GM23248 (cell line): Measurements from ENCODE around the gene DIP2A. TPM values are rescaled to one million over a fixed set of nuclear protein-coding genes. Genes with fewer than 3 reads are reported as not detected.

ENCODE experiments used
- DNase-seq: peaks from one replicate; pipeline ENCODE4 v3.0.0-alpha.2; 2015
- H2AFZ ChIP-seq: fragments of 200-600 bp; sonication (generic); 2 replicates; pipeline ENCODE4 v1.6.1; 2016; ENCODE audit warnings: antibody characterized with exemption
- H3F3A ChIP-seq: fragments of 200-600 bp; sonication (generic); 2 replicates; pipeline ENCODE4 v1.6.1; 2016; ENCODE audit warnings: mild to moderate bottlenecking, antibody characterized with exemption, mixed run types; ENCODE audit not compliant: insufficient read depth
- H3K27ac ChIP-seq: fragments of 200-600 bp; sonication (generic); 2 replicates; pipeline ENCODE4 v1.5.1; 2016; ENCODE audit warnings: mild to moderate bottlenecking
- H3K27me3 ChIP-seq: fragments of 200-600 bp; sonication (generic); replicated peaks from 2 replicates; pipeline ENCODE4 v1.6.1; 2016; ENCODE audit warnings: mild to moderate bottlenecking; ENCODE audit not compliant: insufficient read depth
- H3K36me3 ChIP-seq: fragments of 200-600 bp; sonication (generic); 2 replicates; pipeline ENCODE4 v1.6.1; 2016; ENCODE audit warnings: low read depth, mild to moderate bottlenecking
- H3K4me1 ChIP-seq: fragments of 200-600 bp; sonication (generic); 2 replicates; pipeline ENCODE4 v1.6.1; 2016; ENCODE audit warnings: mild to moderate bottlenecking; ENCODE audit not compliant: insufficient read depth
- H3K4me2 ChIP-seq: fragments of 200-600 bp; sonication (generic); one replicate; pipeline ENCODE4 v1.6.1; 2016; ENCODE audit warnings: mild to moderate bottlenecking; ENCODE audit not compliant: unreplicated experiment
- H3K4me3 ChIP-seq: fragments of 200-600 bp; sonication (generic); 2 replicates; pipeline ENCODE4 v1.5.1; 2016; ENCODE audit warnings: mild to moderate bottlenecking
- H3K79me2 ChIP-seq: fragments of 200-600 bp; sonication (generic); 2 replicates; pipeline ENCODE4 v1.6.1; 2016; ENCODE audit warnings: mild to moderate bottlenecking; ENCODE audit not compliant: insufficient read depth
- H3K9ac ChIP-seq: fragments of 200-600 bp; sonication (generic); 2 replicates; pipeline ENCODE4 v1.6.1; 2016; ENCODE audit warnings: mild to moderate bottlenecking
- H3K9me2 ChIP-seq: fragments of 200-600 bp; sonication (generic); 2 replicates; pipeline ENCODE4 v1.6.1; 2016; ENCODE audit warnings: mixed run types, mild to moderate bottlenecking, moderate library complexity; ENCODE audit not compliant: insufficient read depth
- H3K9me3 ChIP-seq: fragments of 200-600 bp; sonication (generic); one replicate; pipeline ENCODE4 v1.6.1; 2017; ENCODE audit warnings: low read depth
- H4K20me1 ChIP-seq: fragments of 200-600 bp; sonication (generic); 2 replicates; pipeline ENCODE4 v1.6.0; 2016; ENCODE audit not compliant: insufficient read depth
- EZH2 ChIP-seq: fragments of 200-600 bp; sonication (generic); IDR thresholded peaks from 2 replicates; pipeline ENCODE4 v1.6.1; 2018; ENCODE audit warnings: antibody characterized with exemption, mild to moderate bottlenecking; ENCODE audit not compliant: insufficient read depth, poor library complexity, severe bottlenecking
- EZH2phosphoT487 ChIP-seq: fragments of 200-600 bp; sonication (generic); IDR thresholded peaks from 2 replicates; pipeline ENCODE4 v1.6.1; 2018; ENCODE audit warnings: antibody characterized with exemption, moderate library complexity, mild to moderate bottlenecking, low read depth; ENCODE audit not compliant: insufficient read depth
- WGBS, 2 experiments: methylation state at CpG; one replicate each; pipeline ENCODE4 v1.1.6; 2015 to 2017; ENCODE audit warnings: low lambda C conversion rate in 2 of 2, low coverage in 1 of 2; ENCODE audit errors: missing lambda C conversion rate in 2 of 2; 5-methylcytosine and 5-hydroxymethylcytosine counted together
- in situ Hi-C: fragments of 300-500 bp; cut with MboI; formaldehyde crosslinking; loops from 2 replicates; pipeline ENCODE4 v1.15.0; 2020
- polyA plus RNA-seq: library from polyadenylated mRNA; unstranded; fragments of >200 nt; fragmentation: Nextera tagmentation; extraction: Ambion mirVana; gene quantifications from 2 replicates; pipeline ENCODE4 v1.2.1, GENCODE V29; 2016
- total RNA-seq: library from RNA; depleted of rRNA; stranded (reverse); fragments of >200 nt; shearing (Covaris generic); gene quantifications from 2 replicates; pipeline ENCODE4 v1.2.3, GENCODE V29; 2014

The DIP2A gene
- total and polyA plus RNA-seq, 2 experiments from 2014 or later = 12.5 to 13.1 TPM

GRCh38 chr21:46545911-46546310, 87.2 kb downstream of the DIP2A start:
- Histone ChIP-seq H3K27ac (no peak overlapping the region), H3K36me3 (peaks cover 11% of the 10 kb centered on the region; the same call in 1 of the 2 replicates), H2AFZ (no peak overlapping the region), H3K9me3 (no peaks in the 10 kb centered on the region), H3F3A (no peaks in the 10 kb centered on the region), H3K9me2 (no peaks in the 10 kb centered on the region), H3K4me1 (no peaks in the 10 kb centered on the region), H4K20me1 (no peaks in the 10 kb centered on the region), H3K9ac (no peak overlapping the region), H3K27me3 (no peaks in the 10 kb centered on the region), H3K4me3 (no peak overlapping the region), H3K79me2 (no peaks in the 10 kb centered on the region), H3K4me2 (no peak overlapping the region)
- no peak for DNase-seq
- in situ Hi-C loops = no loop called here
- WGBS, 2 experiments = 90 to 93% methylated on average over 8 of the region's 8 CpGs
- no peak for TF ChIP-seq EZH2phosphoT487
- no peak for TF ChIP-seq EZH2

- Histone ChIP-seq H4K20me1 (no peaks in the 10 kb centered on the region), H2AFZ (no peak overlapping the region), H3K4me1 (no peaks in the 10 kb centered on the region), H3K9me3 (no peaks in the 10 kb centered on the region), H3K4me3 (no peak overlapping the region), H3K9ac (no peak overlapping the region), H3K27me3 (no peaks in the 10 kb centered on the region), H3F3A (no peaks in the 10 kb centered on the region), H3K36me3 (peaks cover 11% of the 10 kb centered on the region; the same call in 1 of the 2 replicates), H3K4me2 (no peak overlapping the region), H3K79me2 (no peaks in the 10 kb centered on the region), H3K27ac (no peak overlapping the region), H3K9me2 (no peaks in the 10 kb centered on the region)
- no peak for TF ChIP-seq EZH2phosphoT487
- TF ChIP-seq EZH2 = no peak
- no peak for DNase-seq
- in situ Hi-C loops = no loop called here
- WGBS, 2 experiments = 96 to 97% methylated on average over 15 of the region's 15 CpGs
Measured at GRCh38 chr21:46546799-46547198, 88.1 kb downstream of the DIP2A start.

- Histone ChIP-seq H3F3A (no peaks in the 10 kb centered on the region), H2AFZ (no peak overlapping the region), H3K4me3 (no peak overlapping the region), H3K4me1 (no peaks in the 10 kb centered on the region), H3K9me2 (no peaks in the 10 kb centered on the region), H4K20me1 (no peaks in the 10 kb centered on the region), H3K27ac (no peak overlapping the region), H3K9me3 (no peaks in the 10 kb centered on the region), H3K4me2 (no peak overlapping the region), H3K27me3 (no peaks in the 10 kb centered on the region), H3K79me2 (no peaks in the 10 kb centered on the region), H3K36me3 (peaks cover 15% of the 10 kb centered on the region; the same call in 1 of the 2 replicates), H3K9ac (no peak overlapping the region)
- no peak for DNase-seq
- in situ Hi-C loops = no loop called here
- 92 to 93% methylated on average over 18 of the region's 18 CpGs for WGBS, 2 experiments
- no peak for TF ChIP-seq EZH2phosphoT487
- no peak for TF ChIP-seq EZH2
Measured at GRCh38 chr21:46549650-46550049, 91.0 kb downstream of the DIP2A start.

GRCh38 chr21:46550116-46550941, 91.6 kb downstream of the DIP2A start:
- TF ChIP-seq EZH2phosphoT487 (no peak), EZH2 (no peak)
- no peak for DNase-seq
- Histone ChIP-seq H3K4me2 (no peak overlapping the region), H3K9me2 (no peaks in the 10 kb centered on the region), H3F3A (no peaks in the 10 kb centered on the region), H2AFZ (no peak overlapping the region), H3K9me3 (no peaks in the 10 kb centered on the region), H3K27ac (no peak overlapping the region), H3K4me3 (no peak overlapping the region), H3K36me3 (peaks cover 15% of the 10 kb centered on the region; the same call in 1 of the 2 replicates), H3K79me2 (no peaks in the 10 kb centered on the region), H4K20me1 (no peaks in the 10 kb centered on the region), H3K27me3 (no peaks in the 10 kb centered on the region), H3K9ac (no peak overlapping the region), H3K4me1 (no peaks in the 10 kb centered on the region)
- 89 to 90% methylated on average over 12 of the region's 12 CpGs for WGBS, 2 experiments
- in situ Hi-C loops = no loop called here
